ENCODE measurements around the gene LRRC52.

LRRC52 gene

DNA sequence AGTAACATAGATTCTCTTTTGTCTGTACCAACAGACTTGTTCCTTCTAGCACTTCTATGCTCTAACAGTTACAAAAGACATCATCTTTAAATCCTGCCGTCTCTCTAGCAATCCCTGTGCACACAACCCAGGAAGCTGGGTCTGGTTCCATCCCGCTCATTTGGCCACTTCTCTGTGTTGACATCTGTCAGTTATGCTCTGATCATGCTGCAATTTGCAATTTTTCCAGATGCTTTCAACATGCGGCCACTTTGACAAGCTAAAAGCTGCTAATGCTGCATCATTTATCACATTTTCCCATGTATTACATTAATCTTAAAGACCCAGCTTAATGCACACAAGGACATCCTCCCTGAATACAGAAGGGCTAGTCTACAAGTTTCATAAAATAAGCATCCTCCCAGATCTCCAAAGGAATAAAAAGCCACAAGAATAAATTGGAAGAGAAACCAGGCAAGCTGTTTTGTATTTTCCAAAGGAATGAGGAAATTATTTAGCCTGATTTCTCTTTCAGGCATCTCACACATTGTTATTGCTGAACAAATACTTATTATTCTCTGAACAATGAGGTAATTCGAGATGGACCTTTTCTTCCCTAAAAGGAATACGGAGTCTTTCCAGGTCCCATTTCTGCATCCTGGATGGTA lies 19.0 kb upstream of the LRRC52 start:
- no peak for TF ChIP-seq CTCF (IDR thresholded peaks at IDR 0.05; ENCODE audit: low read depth, low read length)
- H3K4me3 ChIP-seq (replicated peaks in 1 of 2; ENCODE audit: low read depth in 2 of 2, low read length in 2 of 2) = no peak overlapping the region
- no peak for DNase-seq (ENCODE audit: low read depth in 2 of 2)

GRCh38 chr1:165525708-165526107 lies 18.1 kb upstream of the LRRC52 start:
- H3K4me3 ChIP-seq (replicated peaks in 1 of 2; ENCODE audit: low read depth in 2 of 2, low read length in 2 of 2) = no peak overlapping the region
- DNase-seq (ENCODE audit: low read depth in 2 of 2) = no peak
- no peak for TF ChIP-seq CTCF (IDR thresholded peaks at IDR 0.05; ENCODE audit: low read depth, low read length)

- no peak for TF ChIP-seq CTCF (IDR thresholded peaks at IDR 0.05; ENCODE audit: low read depth, low read length)
Measured at GRCh38 chr1:165527251-165528007, 16.4 kb upstream of the LRRC52 start.

DNA sequence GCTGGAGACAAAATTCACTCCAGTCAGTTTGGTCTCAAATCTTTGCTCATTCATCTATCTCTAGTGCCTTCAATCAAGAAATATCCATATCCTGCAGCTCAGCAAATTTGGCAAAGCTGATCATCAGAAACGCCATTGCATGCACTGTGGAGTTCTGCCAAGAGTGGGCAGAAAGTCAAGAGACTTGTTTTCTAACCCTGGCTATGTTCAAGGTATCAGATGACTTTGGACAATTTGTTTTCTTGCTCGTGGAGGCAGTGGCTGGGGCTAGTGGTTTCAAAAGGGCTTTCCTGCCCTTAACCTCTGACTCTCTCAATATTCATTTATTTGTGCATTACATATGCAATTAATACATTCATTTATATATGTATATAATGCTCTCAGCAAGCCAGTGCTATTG lies 12.8 kb upstream of the LRRC52 start:
- peak in 1 of 2 donors; percentile 12 for DNase-seq (ENCODE audit: low read depth in 2 of 2)
- no peak for TF ChIP-seq CTCF (IDR thresholded peaks at IDR 0.05; ENCODE audit: low read depth, low read length)
- no peak overlapping the region for H3K4me3 ChIP-seq (replicated peaks in 1 of 2; ENCODE audit: low read depth in 2 of 2, low read length in 2 of 2)

More at GRCh38 chr1:165527251-165528007, 16.4 kb upstream of the LRRC52 start:
- no peak overlapping the region for H3K4me3 ChIP-seq (replicated peaks in 1 of 2; ENCODE audit: low read depth in 2 of 2, low read length in 2 of 2)
- no peak for DNase-seq (ENCODE audit: low read depth in 2 of 2)

- no peak for DNase-seq (ENCODE audit: low read depth in 2 of 2)
- H3K4me3 ChIP-seq (replicated peaks in 1 of 2; ENCODE audit: low read depth in 2 of 2, low read length in 2 of 2) = no peak overlapping the region
- TF ChIP-seq CTCF (IDR thresholded peaks at IDR 0.05; ENCODE audit: low read depth, low read length) = no peak
Measured at GRCh38 chr1:165532053-165532452, 11.7 kb upstream of the LRRC52 start.

GRCh38 chr1:165533254-165533653 lies 10.5 kb upstream of the LRRC52 start:
- TF ChIP-seq CTCF (IDR thresholded peaks at IDR 0.05; ENCODE audit: low read depth, low read length) = no peak
- no peak overlapping the region for H3K4me3 ChIP-seq (replicated peaks in 1 of 2; ENCODE audit: low read depth in 2 of 2, low read length in 2 of 2)
- DNase-seq (ENCODE audit: low read depth in 2 of 2) = peak in 1 of 2 donors; percentile 13

All from cardiac fibroblast (primary cell).